Mucosa of gallbladder (tissue), 1 donor: ENCODE data around the gene SLC25A24. TPM values are rescaled to one million over a fixed set of nuclear protein-coding genes. Genes with fewer than 3 reads are reported as not detected.

ENCODE experiments used
- DNase-seq: peaks from one replicate; pipeline ENCODE4 v3.0.0-alpha.2; 2020; ENCODE audit warnings: low spot score
- total RNA-seq: library from RNA; stranded (reverse); gene quantifications from one replicate; pipeline ENCODE4 v1.2.1, GENCODE V29; 2021
- donor health status: DM: no; HTN: no; CAD: no.

Gene SLC25A24
- total RNA-seq, 1 donor from 2014 or later, result 33.5 TPM

- no peak for DNase-seq
These were observed 93.4 kb downstream of the SLC25A24 start for GRCh38 chr1:108106775-108107174.

GRCh38 chr1:108100148-108100547, 100.0 kb downstream of the SLC25A24 start:
- no peak for DNase-seq

- no peak for DNase-seq
These were observed 103.1 kb downstream of the SLC25A24 start for GRCh38 chr1:108097018-108097417.

- DNase-seq, result no peak
These were observed 104.1 kb downstream of the SLC25A24 start for GRCh38 chr1:108096089-108096488.

- no peak for DNase-seq
These were observed 110.7 kb downstream of the SLC25A24 start for GRCh38 chr1:108089477-108089876.

- no peak for DNase-seq
These were observed 114.5 kb downstream of the SLC25A24 start for GRCh38 chr1:108085628-108086027.

GRCh38 chr1:108084866-108085477, 115.2 kb downstream of the SLC25A24 start:
- DNase-seq, result no peak

Other genes with a start within 250 kb of the SLC25A24 start
- gene VAV3, start 235.2 kb downstream of the SLC25A24 start, total RNA-seq, result 2.4 TPM
- gene NBPF4, start 43.7 kb upstream of the SLC25A24 start, total RNA-seq, result not detected
- gene NBPF6, start 250.0 kb upstream of the SLC25A24 start, total RNA-seq, result not detected